NCI-H2196 (cell line): ENCODE results near the gene NT5C3B.
A peak's percentile ranks its signal among the peaks of the same experiment; 100 is the strongest.
"Not testable (repeated sequence)": the region's sequence is repeated elsewhere in the genome, so short reads cannot be mapped to it uniquely, and the experiment has no call there.

Experiments used
- DNase-seq: peaks from one replicate; lab custom pipeline; 2025; ENCODE audit not compliant: unreplicated experiment; lab: John Stamatoyannopoulos, UW

Gene NT5C3B

DNA sequence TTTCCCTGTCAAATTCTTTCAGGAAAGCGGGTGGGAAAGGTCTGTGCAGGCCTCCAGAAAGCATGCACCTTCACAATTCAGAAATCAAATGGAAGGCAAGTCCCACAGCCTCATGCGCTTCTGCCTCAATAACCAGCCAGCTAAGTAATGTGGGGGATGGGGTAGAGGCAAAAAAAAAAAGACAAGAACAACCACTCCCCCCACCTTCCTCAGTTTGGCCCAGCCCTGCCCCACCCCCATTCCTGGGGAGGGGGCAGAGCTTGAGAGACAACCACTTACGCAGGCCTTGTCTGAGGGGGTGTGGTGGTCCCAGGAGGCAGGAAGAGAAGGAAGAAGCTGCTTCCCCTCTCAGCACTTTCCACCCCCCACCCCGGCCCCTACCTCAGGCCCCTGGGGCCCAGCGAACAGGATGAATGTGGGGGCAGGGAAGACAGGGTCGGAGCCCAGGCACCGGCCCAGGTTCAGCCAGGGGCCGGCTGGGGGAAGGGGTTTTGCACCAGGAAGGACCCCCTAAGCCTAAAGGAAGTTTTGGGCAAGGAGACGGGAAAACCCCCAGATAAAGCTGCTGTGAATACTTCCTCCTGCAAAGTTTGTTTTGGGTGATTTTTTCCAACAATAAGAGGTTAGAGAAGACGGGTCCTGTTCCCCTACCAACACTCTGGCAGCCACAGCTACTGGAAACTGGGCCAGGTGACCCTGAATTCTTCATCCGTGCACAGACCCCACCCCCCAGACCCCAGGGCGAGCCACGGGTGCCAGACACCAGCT, 50.8 kb downstream of the NT5C3B start:
- DNase-seq = no peak

DNA sequence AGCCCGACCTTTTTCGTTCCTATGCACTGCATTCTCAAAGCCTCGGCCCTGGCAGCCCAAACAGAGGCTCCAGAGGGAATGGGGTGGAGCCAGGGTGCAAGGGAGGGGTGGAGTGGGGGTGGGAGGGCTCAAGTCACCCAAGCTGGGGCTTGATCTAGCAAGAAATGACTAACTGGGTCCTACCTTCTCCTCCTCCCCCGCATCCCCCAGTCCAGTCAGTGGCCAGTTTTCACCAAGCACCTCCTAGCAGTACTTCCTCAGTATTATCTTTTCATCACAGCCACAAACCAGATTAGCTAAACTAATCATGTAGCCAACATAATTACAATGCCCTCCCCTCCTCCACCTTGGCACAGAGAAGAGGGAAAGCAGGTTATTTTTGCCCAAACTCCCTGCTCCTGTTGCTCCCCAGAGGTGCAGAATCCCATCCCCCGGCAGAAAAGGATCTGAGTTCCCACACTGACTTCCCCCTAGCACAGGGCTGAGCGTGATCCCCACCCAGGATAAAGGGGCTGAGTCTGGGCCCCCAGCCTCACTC, 51.8 kb downstream of the NT5C3B start:
- peak; percentile 5 for DNase-seq

DNA sequence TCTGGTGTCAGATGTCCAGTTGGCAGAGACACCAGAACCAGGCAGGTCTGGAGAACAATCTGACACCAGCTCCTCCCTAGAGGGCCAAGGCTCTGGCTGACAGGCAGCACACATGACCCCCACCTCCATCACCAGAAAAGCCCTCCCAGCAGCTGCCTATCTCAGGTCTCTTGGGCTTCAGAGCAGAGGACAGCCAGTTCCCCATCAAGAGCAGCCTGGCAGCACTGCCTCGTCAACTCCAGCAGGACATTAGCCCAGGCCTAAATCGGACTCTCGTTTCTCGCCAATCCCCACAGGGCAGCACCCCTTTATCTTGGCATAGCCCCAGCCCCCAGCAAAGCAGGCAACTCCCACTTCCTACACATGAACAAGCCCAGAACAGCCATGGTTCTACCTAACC, 53.9 kb downstream of the NT5C3B start:
- no peak for DNase-seq

DNA sequence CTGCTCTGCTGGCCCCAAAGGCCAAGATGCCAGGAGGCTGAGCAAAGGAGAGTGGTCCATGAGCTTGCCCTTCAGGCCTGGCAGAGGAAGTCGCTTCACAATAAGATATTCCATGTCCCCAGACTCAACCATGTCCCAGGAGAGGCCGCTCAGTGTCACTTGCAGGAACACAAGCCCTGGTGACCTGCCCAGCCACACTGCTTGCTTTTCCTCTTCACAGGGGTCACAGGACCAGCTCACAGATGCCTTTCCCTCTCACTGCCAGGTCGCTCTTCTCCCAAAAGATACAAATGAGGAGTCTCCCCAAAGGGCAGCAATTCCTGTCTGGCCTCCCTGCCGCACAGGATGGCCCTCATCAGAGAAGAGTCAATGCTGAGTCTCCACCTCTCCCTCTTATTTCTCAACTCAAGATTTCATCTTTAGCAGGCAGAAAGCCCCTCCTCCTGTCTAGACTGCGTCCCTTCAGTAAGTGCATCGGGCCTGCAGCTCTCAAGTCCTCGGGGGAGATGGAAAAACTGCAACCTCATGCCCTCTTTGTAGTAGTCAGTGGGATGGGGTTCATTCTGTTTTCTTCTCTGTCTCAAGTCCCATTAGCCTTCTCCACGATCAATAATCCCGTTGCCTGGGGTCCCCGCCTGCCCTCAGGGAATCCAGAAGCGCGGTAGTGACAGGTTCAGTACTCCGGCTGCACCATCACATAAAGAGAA, 54.5 kb downstream of the NT5C3B start:
- no peak for DNase-seq

DNA sequence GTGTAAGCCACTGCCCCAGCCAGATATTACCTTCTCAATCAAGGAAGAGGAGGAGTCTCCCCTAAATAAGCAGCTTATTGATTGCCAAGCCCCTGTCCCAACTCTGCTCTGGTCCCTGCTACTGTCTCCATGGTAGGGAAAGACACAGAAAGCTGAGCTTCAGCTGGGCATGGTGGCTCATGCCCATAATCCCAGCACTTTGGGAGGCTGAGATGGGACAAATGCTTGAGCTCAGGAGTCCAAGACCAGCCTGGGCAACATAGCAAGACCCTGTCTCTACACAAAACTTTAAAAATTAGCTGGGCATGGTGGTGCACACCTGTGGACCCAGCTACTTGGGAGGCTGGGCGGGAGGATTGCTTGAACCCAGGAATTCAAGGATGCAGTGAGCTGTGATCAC, 56.1 kb downstream of the NT5C3B start:
- DNase-seq = no peak

DNA sequence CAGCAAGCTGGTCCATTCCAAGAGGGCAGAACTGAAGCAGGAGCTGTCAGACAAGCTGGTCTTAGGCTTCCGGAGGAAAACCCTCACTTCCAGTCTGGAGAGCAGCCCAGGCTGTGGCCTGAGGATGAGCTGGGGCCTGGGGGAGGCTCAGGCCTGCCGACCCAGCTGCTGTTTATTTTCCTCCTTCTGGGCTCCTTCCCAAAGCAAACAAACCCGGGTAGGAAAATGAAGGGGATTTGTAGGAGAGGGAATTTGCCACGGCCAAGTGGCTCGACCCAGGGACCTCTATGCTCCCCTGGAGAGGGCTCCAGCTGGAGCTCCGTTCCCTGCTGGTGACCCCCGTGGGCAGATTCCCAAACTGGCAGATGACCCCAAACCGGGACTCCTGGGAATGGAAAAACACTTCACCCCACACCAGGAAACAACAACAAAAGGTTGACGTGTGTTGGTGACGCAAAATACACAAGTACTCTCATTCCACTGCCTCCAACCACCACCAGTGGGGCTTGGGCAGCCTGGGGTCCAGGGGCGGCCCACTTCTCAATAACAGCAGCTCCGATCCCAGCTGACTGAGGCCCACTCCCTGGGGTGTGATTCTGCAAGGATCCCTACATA, 58.4 kb downstream of the NT5C3B start:
- peak; percentile 74 for DNase-seq

DNA sequence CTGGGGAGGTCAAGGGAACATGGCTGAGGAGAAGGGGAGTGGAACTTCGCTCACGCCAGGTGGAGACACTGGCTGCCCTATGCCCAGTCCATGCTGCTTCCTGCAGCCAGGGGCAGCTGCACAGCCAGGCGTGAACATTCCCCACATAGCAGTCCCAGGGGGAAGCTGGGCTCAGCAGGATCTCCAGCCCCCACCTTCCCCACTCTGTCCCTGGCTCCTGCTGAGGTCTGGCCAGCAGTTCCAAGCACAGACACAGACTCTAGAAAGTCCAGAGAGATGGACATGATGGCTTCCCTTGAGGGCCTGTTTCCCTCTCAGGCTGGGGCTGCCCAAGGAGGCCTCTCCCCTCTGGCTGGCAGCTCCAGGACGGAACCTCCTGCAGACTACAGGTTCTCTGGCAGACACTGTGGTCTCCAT, 58.9 kb downstream of the NT5C3B start:
- DNase-seq = peak; percentile 29

DNA sequence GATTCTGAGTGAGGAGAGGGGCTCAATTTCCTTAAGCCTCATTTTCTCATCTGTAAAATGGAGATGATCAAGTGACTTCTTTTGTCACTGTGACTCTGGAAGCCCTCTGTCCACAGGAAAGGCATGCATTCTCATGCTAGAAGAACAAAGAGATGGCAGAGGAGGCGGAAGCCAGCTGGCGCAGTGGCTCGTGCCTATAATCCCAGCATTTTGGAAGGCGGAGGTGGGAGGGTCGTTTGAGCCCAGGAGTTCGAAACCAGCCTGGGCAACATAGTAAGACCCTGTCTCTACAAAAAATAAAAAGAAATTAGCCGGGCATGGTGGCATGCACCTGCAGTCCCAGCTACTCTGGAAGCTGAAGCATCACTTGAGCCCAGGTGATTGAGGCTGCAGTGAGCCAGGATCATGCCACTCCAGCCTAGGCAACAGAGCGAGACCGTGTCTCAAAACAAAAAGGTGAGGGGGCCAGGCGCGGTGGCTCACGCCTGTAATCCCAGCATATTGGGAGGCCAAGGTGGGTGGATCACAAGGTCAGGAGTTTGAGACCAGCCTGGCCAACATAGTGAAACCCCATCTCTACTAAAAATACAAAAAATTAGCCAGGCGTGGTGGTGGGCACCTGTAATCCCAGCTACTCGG, 59.7 kb downstream of the NT5C3B start:
- not testable (repeated sequence) for DNase-seq

DNA sequence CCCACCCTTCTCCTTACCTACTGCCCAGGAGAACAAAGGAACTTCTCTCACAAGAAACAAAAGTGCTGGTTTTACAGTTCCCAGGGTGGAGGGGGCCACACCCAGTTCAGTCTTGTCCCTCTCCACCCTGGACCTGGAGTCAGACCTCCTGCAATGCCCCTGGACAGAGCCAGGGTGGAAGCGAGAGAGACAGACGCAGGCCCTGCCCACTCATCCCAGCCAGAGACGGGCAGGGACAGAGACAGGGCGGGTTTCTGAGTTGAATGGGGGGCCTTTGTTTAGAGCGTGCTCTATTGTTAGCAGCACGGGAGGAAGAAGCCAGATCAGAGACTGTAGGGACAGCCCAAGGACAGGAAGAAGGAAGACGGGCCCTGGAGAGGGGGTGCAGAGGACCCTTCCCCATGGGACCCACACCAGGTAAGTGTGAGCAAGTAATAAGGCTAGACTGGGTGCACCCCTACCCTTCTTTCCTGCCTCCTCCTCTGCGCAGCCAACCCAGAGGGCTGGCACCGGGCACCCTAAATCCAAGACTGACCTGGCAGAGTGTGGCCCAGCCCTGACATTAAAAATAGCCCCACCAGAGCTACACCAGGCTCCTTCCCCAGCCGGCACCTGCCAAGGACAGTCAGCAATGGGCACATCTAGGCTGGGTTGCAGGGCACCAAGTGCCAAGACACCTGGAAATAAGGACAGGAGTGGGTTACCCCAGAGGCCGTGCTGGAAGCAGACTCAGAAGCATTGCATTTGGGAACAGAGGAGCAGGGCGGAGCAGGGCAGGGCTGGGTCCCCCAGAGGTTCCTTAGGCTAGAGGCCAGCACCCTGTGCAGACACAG, 60.4 kb downstream of the NT5C3B start:
- no peak for DNase-seq
